Measurements from ENCODE around the gene HCFC1.

Gene HCFC1

DNA sequence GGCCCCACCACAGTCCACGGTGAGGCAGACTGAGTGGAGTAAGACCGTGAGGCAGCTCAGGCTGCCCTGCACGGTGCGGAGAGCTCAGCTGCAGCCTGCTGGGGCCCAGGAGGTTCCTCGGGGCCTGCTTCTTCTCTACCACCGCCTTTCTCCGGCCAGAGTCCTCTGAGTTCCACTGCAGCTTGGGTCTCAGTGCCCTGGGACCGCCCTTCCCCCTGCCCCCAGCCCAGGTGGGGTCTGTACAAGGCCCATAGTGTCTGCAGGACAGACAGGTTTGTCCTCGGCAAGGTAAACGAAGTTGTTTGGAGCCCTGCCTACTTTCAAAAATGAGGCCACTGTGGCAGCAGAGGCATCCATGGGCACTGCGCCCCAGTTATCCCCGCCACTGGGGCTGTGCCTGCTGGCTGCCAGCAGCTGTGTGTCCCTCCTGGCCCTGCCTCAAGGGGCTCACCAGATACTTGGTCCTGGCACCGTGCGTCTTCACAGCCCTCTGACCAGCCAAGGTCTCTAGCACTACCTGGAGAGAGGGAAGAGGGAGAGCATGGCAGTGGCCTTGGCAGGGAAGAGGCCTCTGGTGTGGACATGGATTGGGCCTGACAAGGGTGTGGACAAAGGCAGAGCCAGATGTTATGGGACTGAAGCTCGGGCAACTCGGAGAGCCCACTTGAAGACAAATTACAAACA is 44.1 kb upstream of the HCFC1 start:
- WGBS, 2 experiments (ENCODE audit: insufficient coverage in 2 of 2), result 70 to 74% methylated on average over 6 to 10 of the region's 16 CpGs
- H3K27ac ChIP-seq (ENCODE audit: low read depth, low read length, severe bottlenecking), result no peak overlapping the region
- H3K4me3 ChIP-seq (ENCODE audit: extremely low read depth, insufficient read depth, low read length, poor library complexity, severe bottlenecking), result no peak overlapping the region
- no peaks in the 10 kb centered on the region for H3K9me3 ChIP-seq (ENCODE audit: control insufficient read depth, low read length)
- peaks cover 7% of the 10 kb centered on the region for H3K4me1 ChIP-seq (ENCODE audit: control insufficient read depth, insufficient read depth, low read length, poor library complexity, severe bottlenecking)
- peaks cover 33% of the 10 kb centered on the region for H3K36me3 ChIP-seq (ENCODE audit: control insufficient read depth, insufficient read depth, low read length)

DNA sequence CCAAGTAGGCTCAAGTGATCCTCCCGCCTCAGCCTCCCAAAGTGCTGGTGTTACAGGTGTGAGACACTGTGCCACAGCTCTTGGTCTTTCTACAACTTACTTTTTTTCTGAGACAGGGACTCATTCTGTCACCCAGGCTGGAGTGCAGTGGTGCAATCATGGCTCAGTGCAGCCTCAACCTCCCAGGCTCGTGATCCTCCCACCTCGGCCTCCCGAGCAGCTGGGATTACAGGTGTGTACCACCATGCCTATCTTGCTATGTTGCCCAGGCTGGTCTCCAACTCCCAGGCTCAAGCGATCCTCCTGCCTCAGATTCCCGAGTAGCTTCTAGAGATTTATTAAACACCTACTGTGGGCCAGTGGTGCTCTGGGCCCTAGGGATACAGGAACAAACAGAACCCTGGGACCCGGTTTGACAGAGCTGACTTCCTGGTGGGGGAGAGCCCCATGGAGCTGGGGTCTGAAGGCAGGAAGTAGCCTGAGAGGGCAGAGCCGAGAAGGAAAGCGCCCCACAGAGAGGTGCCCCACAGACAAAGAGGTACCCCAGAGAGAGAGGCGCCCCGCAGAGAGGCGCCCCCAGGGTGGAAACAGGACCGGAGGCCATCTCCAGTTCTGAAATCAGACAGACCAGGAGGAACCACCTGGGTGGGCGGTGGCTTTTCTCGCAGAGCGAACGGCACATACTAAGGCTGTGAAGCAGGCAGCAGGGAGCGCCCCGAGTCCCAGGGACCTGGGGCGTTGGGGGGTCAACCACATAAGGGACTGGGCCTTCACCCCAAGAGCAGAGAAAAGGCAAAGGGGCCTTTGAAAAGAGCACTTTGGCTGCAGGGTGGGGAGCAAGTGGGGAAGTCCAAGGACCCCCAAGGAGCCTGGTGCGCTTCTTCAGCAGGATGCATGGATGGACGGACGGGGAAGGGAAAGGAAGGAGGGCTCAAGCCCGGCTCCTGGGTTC is 43.1 kb upstream of the HCFC1 start:
- Histone ChIP-seq H3K27ac (ENCODE audit: low read depth, low read length, severe bottlenecking) (no peak overlapping the region), H3K36me3 (ENCODE audit: control insufficient read depth, insufficient read depth, low read length) (peaks cover 36% of the 10 kb centered on the region), H3K4me3 (ENCODE audit: extremely low read depth, insufficient read depth, low read length, poor library complexity, severe bottlenecking) (no peak overlapping the region), H3K4me1 (ENCODE audit: control insufficient read depth, insufficient read depth, low read length, poor library complexity, severe bottlenecking) (peaks cover 7% of the 10 kb centered on the region), H3K9me3 (ENCODE audit: control insufficient read depth, low read length) (no peaks in the 10 kb centered on the region)
- 90 to 93% methylated on average over 11 to 16 of the region's 24 CpGs for WGBS, 2 experiments (ENCODE audit: insufficient coverage in 2 of 2)

DNA sequence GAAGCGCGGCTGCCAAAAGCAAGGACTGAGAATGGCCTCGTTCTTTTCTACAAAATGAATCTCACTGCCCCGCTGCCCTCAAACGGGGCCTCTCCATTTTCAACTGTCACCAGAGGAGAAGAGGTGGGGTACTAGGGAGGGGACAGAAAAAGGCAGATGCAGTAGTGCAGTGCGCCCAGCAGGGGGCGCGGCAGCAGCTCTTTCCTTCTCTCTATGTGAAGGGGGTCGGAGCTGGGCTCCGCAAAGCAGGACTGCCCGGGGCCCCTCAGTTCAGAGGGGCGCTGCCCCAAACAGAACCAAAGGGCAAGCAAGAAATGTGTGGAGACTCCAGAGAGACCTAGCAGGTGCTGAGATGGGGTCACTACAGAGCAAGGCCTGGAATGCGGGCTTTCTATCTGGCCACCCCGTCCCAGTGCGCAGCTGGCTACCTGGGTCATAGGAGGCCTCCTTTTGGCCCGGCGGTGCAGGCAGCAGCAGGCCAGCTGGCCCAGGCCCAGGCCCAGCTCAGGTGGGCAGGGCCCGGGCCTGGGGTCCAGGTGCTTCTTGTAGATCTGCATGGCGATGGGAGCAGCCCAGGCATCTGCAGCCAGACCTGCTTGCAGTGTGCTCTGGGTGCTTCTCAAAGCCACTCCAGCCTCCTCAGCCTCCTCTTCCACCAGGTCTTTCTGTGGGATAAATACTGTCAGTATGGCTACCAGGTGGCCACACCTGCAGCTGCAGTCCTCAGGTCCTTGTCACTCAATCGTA is 42.2 kb upstream of the HCFC1 start:
- no peak overlapping the region for H3K27ac ChIP-seq (ENCODE audit: low read depth, low read length, severe bottlenecking)
- 44 to 100% methylated on average over 1 to 7 of the region's 20 CpGs for WGBS, 2 experiments (ENCODE audit: insufficient coverage in 2 of 2)
- H3K4me1 ChIP-seq (ENCODE audit: control insufficient read depth, insufficient read depth, low read length, poor library complexity, severe bottlenecking), result peaks cover 7% of the 10 kb centered on the region
- no peak overlapping the region for H3K4me3 ChIP-seq (ENCODE audit: extremely low read depth, insufficient read depth, low read length, poor library complexity, severe bottlenecking)
- H3K9me3 ChIP-seq (ENCODE audit: control insufficient read depth, low read length), result no peaks in the 10 kb centered on the region
- peaks cover 36% of the 10 kb centered on the region for H3K36me3 ChIP-seq (ENCODE audit: control insufficient read depth, insufficient read depth, low read length)

DNA sequence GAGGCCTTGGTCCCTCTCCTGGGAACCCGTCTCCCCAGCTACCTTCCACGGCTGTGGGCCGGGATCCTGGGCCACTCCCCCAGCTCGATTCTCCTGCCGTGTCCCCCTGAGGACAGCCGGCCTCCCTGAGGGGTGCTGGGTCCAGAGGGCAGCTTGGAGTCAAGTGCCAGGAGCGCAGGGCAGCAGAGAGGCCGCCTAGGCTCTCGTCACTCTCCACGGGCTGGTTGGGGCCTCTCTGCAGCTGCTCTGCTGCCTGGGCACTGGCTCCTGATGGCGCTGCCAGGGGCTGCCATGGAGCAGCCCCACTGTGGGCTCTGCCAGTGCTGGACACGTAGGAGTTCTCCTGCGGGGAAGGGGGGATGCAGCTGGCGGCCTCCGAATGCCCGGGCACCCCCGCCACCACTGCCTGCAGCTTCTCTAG is 41.4 kb upstream of the HCFC1 start:
- H3K36me3 ChIP-seq (ENCODE audit: control insufficient read depth, insufficient read depth, low read length), result peaks cover 33% of the 10 kb centered on the region
- 87 to 97% methylated on average over 9 to 12 of the region's 17 CpGs for WGBS, 2 experiments (ENCODE audit: insufficient coverage in 2 of 2)
- no peak overlapping the region for H3K27ac ChIP-seq (ENCODE audit: low read depth, low read length, severe bottlenecking)
- no peak overlapping the region for H3K4me3 ChIP-seq (ENCODE audit: extremely low read depth, insufficient read depth, low read length, poor library complexity, severe bottlenecking)
- no peaks in the 10 kb centered on the region for H3K9me3 ChIP-seq (ENCODE audit: control insufficient read depth, low read length)
- peaks cover 7% of the 10 kb centered on the region for H3K4me1 ChIP-seq (ENCODE audit: control insufficient read depth, insufficient read depth, low read length, poor library complexity, severe bottlenecking)

DNA sequence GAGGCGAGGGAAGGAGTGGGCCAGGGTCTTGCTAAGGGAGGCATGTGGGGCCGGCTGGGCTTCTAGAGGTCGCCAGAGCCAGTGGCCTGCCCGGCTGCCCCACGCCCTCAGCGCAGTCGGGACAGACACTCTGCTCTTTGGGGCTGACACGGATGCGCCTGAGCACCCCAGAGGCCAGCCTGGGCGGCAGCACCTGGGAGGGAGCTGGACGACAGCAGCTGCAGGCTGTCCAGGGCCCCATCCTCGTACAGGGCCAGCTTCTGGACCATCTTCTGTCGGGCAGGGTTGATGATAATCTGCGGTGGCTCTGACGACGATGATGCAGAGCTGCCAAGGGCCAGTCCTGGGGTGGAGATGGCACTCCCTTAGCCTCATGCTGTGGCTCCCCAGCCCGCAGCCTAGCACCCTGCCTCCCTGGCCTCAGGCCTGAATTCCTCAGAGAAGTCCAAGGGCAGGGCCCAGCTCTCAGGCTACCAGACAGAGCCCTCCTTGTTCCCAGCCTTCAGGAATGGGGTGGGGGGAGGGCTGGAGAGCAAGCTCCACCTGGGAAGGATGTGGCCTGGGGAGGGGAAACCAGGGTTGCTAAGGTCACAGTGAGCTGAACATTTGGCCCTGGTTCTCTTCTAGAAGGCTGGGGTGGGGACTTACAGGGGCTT is 40.8 kb upstream of the HCFC1 start:
- H3K4me3 ChIP-seq (ENCODE audit: extremely low read depth, insufficient read depth, low read length, poor library complexity, severe bottlenecking), result no peak overlapping the region
- H3K27ac ChIP-seq (ENCODE audit: low read depth, low read length, severe bottlenecking), result no peak overlapping the region
- peaks cover 7% of the 10 kb centered on the region for H3K4me1 ChIP-seq (ENCODE audit: control insufficient read depth, insufficient read depth, low read length, poor library complexity, severe bottlenecking)
- H3K9me3 ChIP-seq (ENCODE audit: control insufficient read depth, low read length), result no peaks in the 10 kb centered on the region
- peaks cover 30% of the 10 kb centered on the region for H3K36me3 ChIP-seq (ENCODE audit: control insufficient read depth, insufficient read depth, low read length)
- 81 to 87% methylated on average over 11 to 14 of the region's 17 CpGs for WGBS, 2 experiments (ENCODE audit: insufficient coverage in 2 of 2)

DNA sequence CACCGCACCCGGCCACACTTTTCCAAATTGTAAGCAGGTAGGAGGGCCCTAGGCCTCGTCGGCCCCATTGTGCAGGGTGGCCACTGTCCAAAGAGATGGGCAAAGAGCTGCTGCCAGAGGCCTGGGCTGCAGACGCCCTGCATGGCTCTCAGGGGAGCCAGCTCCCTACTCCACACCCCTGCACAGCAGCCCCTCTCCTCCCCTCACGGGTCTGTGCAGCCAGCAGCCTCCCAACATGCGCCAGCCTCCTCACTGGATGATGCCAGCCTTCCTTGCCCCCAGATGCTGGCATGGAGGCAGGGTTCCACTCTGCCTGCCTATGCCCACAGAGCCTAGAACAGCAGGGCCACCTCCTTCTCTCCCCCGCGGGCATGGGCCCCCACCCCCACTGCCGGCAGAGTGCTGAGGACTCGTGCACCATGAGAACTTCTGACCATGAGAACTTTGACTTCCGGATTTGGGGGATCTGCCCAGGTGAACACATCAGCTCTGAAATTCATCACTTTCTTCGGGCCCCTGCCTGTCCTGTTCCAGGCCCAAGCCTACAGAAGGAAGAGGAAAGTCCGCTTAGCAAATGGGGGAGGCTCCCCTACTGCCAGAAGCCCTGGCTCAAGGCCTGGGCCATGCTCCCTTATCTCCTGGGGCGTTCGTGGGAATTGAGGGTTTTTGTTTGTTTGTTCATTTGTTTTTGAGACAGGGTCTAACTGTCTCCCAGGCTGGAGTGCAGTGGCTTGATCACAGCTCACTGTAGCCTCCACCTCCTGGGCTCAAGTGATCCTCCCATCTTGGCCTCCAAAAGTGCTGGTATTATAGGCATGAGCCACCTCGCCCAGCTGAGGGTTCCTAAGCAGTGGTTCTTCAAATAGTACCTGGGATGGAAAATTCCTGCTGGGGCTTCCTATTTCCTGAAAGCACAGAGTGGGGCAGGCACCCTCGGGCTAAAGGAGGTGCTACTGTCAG is 40.0 kb upstream of the HCFC1 start:
- H3K36me3 ChIP-seq (ENCODE audit: control insufficient read depth, insufficient read depth, low read length), result peaks cover 26% of the 10 kb centered on the region
- no peak overlapping the region for H3K4me3 ChIP-seq (ENCODE audit: extremely low read depth, insufficient read depth, low read length, poor library complexity, severe bottlenecking)
- no peaks in the 10 kb centered on the region for H3K9me3 ChIP-seq (ENCODE audit: control insufficient read depth, low read length)
- H3K4me1 ChIP-seq (ENCODE audit: control insufficient read depth, insufficient read depth, low read length, poor library complexity, severe bottlenecking), result peaks cover 7% of the 10 kb centered on the region
- no peak overlapping the region for H3K27ac ChIP-seq (ENCODE audit: low read depth, low read length, severe bottlenecking)
- 92 to 100% methylated on average over 6 to 7 of the region's 18 CpGs for WGBS, 2 experiments (ENCODE audit: insufficient coverage in 2 of 2)

DNA sequence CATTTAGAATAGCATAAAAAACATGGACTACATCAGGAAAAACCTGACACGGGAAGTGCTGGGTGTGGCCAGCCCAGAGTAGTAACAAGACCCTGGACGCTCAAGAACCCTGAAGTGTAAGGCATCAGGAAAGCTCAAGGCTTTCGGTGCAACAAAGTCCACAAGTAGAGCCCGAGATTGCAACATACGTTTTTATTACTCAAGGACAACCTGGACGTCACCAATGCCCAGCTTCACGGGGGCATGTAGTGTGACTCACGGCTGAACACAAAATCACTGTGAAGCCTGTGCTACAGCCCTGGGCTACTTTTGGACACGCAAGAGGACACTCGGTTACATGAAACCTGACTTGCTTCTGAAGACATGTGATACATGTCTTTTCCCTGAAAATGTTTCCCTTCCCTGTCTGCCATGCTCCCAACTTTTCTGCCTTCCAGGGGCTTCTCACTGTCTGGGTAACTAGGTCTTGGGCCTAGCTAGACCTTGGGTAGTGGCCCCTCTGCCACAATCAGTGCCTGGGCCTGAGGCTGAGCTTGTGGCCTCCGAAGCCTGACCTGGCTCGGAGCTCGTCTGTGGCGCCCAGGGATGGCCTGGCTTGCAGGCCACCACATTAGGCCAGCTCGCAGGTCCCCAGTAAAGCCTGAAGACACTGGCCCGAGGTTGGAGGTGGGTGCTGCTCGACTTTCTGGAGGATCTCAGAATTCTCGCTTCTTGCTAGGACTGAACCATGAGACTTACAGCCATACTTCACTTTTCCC is 38.9 kb upstream of the HCFC1 start:
- Histone ChIP-seq H3K36me3 (ENCODE audit: control insufficient read depth, insufficient read depth, low read length) (peaks cover 19% of the 10 kb centered on the region), H3K9me3 (ENCODE audit: control insufficient read depth, low read length) (no peaks in the 10 kb centered on the region), H3K4me3 (ENCODE audit: extremely low read depth, insufficient read depth, low read length, poor library complexity, severe bottlenecking) (no peak overlapping the region), H3K4me1 (ENCODE audit: control insufficient read depth, insufficient read depth, low read length, poor library complexity, severe bottlenecking) (peaks cover 7% of the 10 kb centered on the region), H3K27ac (ENCODE audit: low read depth, low read length, severe bottlenecking) (no peak overlapping the region)
- 97 to 99% methylated on average over 10 to 11 of the region's 18 CpGs for WGBS, 2 experiments (ENCODE audit: insufficient coverage in 2 of 2)

DNA sequence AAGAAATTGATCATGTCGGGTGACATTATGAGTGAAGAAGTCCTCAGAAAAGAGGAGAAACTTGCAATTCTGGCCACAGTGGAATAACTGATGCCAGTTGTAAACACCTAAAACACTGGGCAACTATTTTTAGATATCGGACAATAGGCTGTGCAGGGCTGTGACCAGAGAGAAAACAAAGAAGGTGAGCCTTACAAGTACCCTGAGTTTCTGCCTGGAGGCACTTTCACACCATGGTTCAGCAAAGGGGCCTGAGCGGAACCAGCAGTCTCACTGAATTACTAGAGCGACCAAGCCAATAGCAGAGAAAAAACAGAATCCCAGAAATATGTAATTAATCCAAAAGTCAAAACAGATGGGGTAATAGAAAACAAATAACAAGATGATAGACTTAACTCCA is 36.9 kb upstream of the HCFC1 start:
- peaks cover 7% of the 10 kb centered on the region for H3K4me1 ChIP-seq (ENCODE audit: control insufficient read depth, insufficient read depth, low read length, poor library complexity, severe bottlenecking)
- peaks cover 12% of the 10 kb centered on the region for H3K36me3 ChIP-seq (ENCODE audit: control insufficient read depth, insufficient read depth, low read length)
- 94 to 100% methylated on average over 1 to 2 of the region's 4 CpGs for WGBS, 2 experiments (ENCODE audit: insufficient coverage in 2 of 2)
- H3K4me3 ChIP-seq (ENCODE audit: extremely low read depth, insufficient read depth, low read length, poor library complexity, severe bottlenecking), result no peak overlapping the region
- no peak overlapping the region for H3K27ac ChIP-seq (ENCODE audit: low read depth, low read length, severe bottlenecking)
- H3K9me3 ChIP-seq (ENCODE audit: control insufficient read depth, low read length), result no peaks in the 10 kb centered on the region

DNA sequence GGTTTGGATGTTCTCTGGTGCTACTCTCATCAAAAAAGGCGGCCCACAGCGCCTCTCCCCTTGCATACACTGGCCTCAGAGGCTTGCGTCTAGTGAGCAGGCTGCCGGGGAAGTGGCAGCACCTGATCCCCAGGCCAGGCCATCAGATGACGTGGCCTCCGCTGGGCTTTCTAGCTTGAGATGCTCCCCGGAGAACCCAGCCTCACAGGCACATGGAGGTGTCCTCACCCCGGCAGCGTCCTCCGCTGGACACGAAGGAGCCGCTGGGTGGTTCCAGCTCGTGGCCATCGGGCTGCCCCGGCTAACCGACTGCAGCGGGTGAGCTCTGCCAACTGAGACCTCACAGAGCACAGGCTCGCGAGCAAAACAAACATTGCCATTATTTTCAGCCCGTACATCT is 35.3 kb upstream of the HCFC1 start:
- WGBS, 2 experiments (ENCODE audit: insufficient coverage in 2 of 2), result 97 to 99% methylated on average over 12 to 15 of the region's 20 CpGs
- H3K4me3 ChIP-seq (ENCODE audit: extremely low read depth, insufficient read depth, low read length, poor library complexity, severe bottlenecking), result no peak overlapping the region
- peaks cover 5% of the 10 kb centered on the region for H3K4me1 ChIP-seq (ENCODE audit: control insufficient read depth, insufficient read depth, low read length, poor library complexity, severe bottlenecking)
- no peak overlapping the region for H3K27ac ChIP-seq (ENCODE audit: low read depth, low read length, severe bottlenecking)
- no peaks in the 10 kb centered on the region for H3K9me3 ChIP-seq (ENCODE audit: control insufficient read depth, low read length)
- H3K36me3 ChIP-seq (ENCODE audit: control insufficient read depth, insufficient read depth, low read length), result peaks cover 12% of the 10 kb centered on the region
